K562 (cell line): ENCODE measurements around the gene MICAL2. TPM values are rescaled to one million over a fixed set of nuclear protein-coding genes. Genes with fewer than 3 reads are reported as not detected.

Source experiments
- ARID1B ChIP-seq: fragments of 450-650 bp; IDR thresholded peaks from 2 replicates; pipeline ENCODE4 v1.6.1; 2016; ENCODE audit warnings: antibody characterized with exemption, mild to moderate bottlenecking, inconsistent platforms
- BRCA1 ChIP-seq, 2 experiments: fragments of 450-650 bp in 1 of 2; sonication (generic) in 1 of 2; formaldehyde crosslinking in 1 of 2; IDR thresholded peaks; 2 replicates each; pipeline versions ENCODE4 v1.5.0 to v1.6.1; 2017 to 2020; ENCODE audit warnings: mild to moderate bottlenecking in 1 of 2, missing genetic modification reagents in 1 of 2
- CAMTA2 ChIP-seq: fragments of 250-450 bp; sonication (Bioruptor Pico); conservative IDR thresholded peaks from 2 replicates; pipeline ENCODE4 v1.5.1; 2022
- CC2D1A ChIP-seq: fragments of 450-650 bp; IDR thresholded peaks from 2 replicates; pipeline ENCODE4 v1.6.1; 2017; ENCODE audit warnings: mild to moderate bottlenecking
- CREBBP ChIP-seq: IDR thresholded peaks from one replicate; pipeline ENCODE4 v1.6.1; 2012; ENCODE audit warnings: low read depth, mild to moderate bottlenecking, control low read depth, inconsistent platforms, low read length
- FIP1L1 ChIP-seq: fragments of 200-400 bp; formaldehyde crosslinking; IDR thresholded peaks from 2 replicates; pipeline ENCODE4 v1.6.1; 2018; ENCODE audit warnings: mild to moderate bottlenecking, low read depth, low read length; ENCODE audit not compliant: poor library complexity, severe bottlenecking
- GABPB1 ChIP-seq: sonication (generic); formaldehyde crosslinking; IDR thresholded peaks from 2 replicates; pipeline ENCODE4 v1.8.0; 2022; ENCODE audit warnings: mild to moderate bottlenecking, missing genetic modification reagents
- HDAC6 ChIP-seq: IDR thresholded peaks from 2 replicates; pipeline ENCODE4 v1.6.1; 2012; ENCODE audit warnings: low read depth, mild to moderate bottlenecking, control low read depth, inconsistent platforms, low read length, moderate library complexity
- KDM1A ChIP-seq, 2 experiments: fragments of 450-650 bp; IDR thresholded peaks; 2 replicates each; pipeline ENCODE4 v1.6.1; 2016; ENCODE audit warnings: mild to moderate bottlenecking in 2 of 2
- L3MBTL2 ChIP-seq: fragments of 450-650 bp; IDR thresholded peaks from 2 replicates; pipeline ENCODE4 v1.6.1; 2016; ENCODE audit warnings: mild to moderate bottlenecking, moderate library complexity
- LCOR ChIP-seq: sonication (generic); formaldehyde crosslinking; IDR thresholded peaks from 2 replicates; pipeline ENCODE4 v1.8.0; 2022; ENCODE audit warnings: mild to moderate bottlenecking, missing genetic modification reagents
- LEF1 ChIP-seq: fragments of 450-650 bp; IDR thresholded peaks from 2 replicates; pipeline ENCODE4 v1.6.1; 2016; ENCODE audit warnings: mild to moderate bottlenecking
- MTA2 ChIP-seq: fragments of 450-650 bp; IDR thresholded peaks from 2 replicates; pipeline ENCODE4 v1.6.1; 2016; ENCODE audit warnings: low read depth
- NCOR1 ChIP-seq: fragments of 450-650 bp; IDR thresholded peaks from 2 replicates; pipeline ENCODE4 v1.6.1; 2016; ENCODE audit warnings: mild to moderate bottlenecking, moderate library complexity
- OTX1 ChIP-seq: fragments of 450-650 bp; formaldehyde crosslinking; IDR thresholded peaks from 2 replicates; pipeline ENCODE4 v1.4.0; 2022; ENCODE audit warnings: mild to moderate bottlenecking
- RNF2 ChIP-seq: sonication (generic); IDR thresholded peaks from 2 replicates; pipeline ENCODE4 v1.6.1; 2016
- SOX6 ChIP-seq: fragments of 450-650 bp; IDR thresholded peaks from 2 replicates; pipeline ENCODE4 v1.6.1; 2014; ENCODE audit warnings: mild to moderate bottlenecking
- SRF ChIP-seq, 2 experiments: fragments of 250-450, 450-650 bp in 1 of 2; sonication (Bioruptor Pico) in 1 of 2; sonication (generic) in 1 of 2; formaldehyde crosslinking; IDR thresholded peaks; 2 replicates each; pipeline versions ENCODE4 v1.5.0 to v1.5.1; 2020 to 2022; ENCODE audit warnings: mild to moderate bottlenecking in 1 of 2, missing genetic modification reagents in 1 of 2
- ZBTB33 ChIP-seq: sonication (generic); formaldehyde crosslinking; IDR thresholded peaks from 2 replicates; pipeline ENCODE4 v1.8.1; 2023; ENCODE audit warnings: mild to moderate bottlenecking, missing genetic modification reagents
- ZKSCAN8 ChIP-seq: fragments of 200-800 bp; sonication (Bioruptor generic); IDR thresholded peaks from 2 replicates; pipeline ENCODE4 v1.6.1; 2016; ENCODE audit warnings: missing genetic modification characterization, missing compliant biosample characterization
- ZNF561 ChIP-seq: fragments of 450-650 bp; formaldehyde crosslinking; conservative IDR thresholded peaks from 2 replicates; pipeline ENCODE4 v1.4.0; 2020; ENCODE audit warnings: mild to moderate bottlenecking, moderate library complexity
- ZNF57 ChIP-seq: fragments of 450-650 bp; formaldehyde crosslinking; IDR thresholded peaks from 2 replicates; pipeline ENCODE4 v1.4.0; 2020; ENCODE audit warnings: mild to moderate bottlenecking, moderate library complexity
- ZNF695 ChIP-seq: fragments of 450-650 bp; formaldehyde crosslinking; IDR thresholded peaks from 2 replicates; pipeline ENCODE4 v1.4.0; 2020; ENCODE audit warnings: mild to moderate bottlenecking, moderate library complexity
- ZNF766 ChIP-seq: fragments of 200-800 bp; sonication (Bioruptor generic); conservative IDR thresholded peaks from 2 replicates; pipeline ENCODE4 v1.6.1; 2016; ENCODE audit warnings: missing genetic modification characterization, missing compliant biosample characterization
- polyA plus RNA-seq, 8 experiments: library from polyadenylated mRNA; depleted of rRNA in 4 of 8; stranded (reverse) in 5 of 8; unstranded in 3 of 8; fragments of >200 nt; fragmentation: Nextera tagmentation in 2 of 8; fragmentation: Illumina TruSeq in 1 of 8; extraction: Ambion mirVana in 2 of 8; extraction: Trizol in 1 of 8; gene quantifications; 2 replicates each; pipeline versions ENCODE4 v1.2.1 to v1.2.3, GENCODE V29; 2011 to 2014; ENCODE audit warnings: inconsistent platforms in 1 of 8, missing spikeins in 1 of 8
- total RNA-seq, 7 experiments: library from RNA; depleted of rRNA in 6 of 7; stranded (reverse); fragments of >200 nt in 6 of 7; fragmentation: Illumina TruSeq in 2 of 7; extraction: Trizol in 2 of 7; gene quantifications; 2 replicates each; pipeline versions ENCODE4 v1.2.1 to v1.2.3, GENCODE V29; 2011 to 2021; ENCODE audit warnings: low replicate concordance in 1 of 7
- TF ChIP-seq, protein P1 (sequence below): fragments of 250-450 bp; sonication (Bioruptor Pico); IDR thresholded peaks from 2 replicates; pipeline ENCODE4 v1.5.0; 2021
- TF ChIP-seq, protein P2 (sequence below): fragments of 250-450 bp; sonication (Bioruptor Pico); IDR thresholded peaks from 2 replicates; pipeline ENCODE4 v1.5.0; 2021; ENCODE audit warnings: mild to moderate bottlenecking, borderline replicate concordance

The MICAL2 gene
- total and polyA plus RNA-seq, 9 of the 15 experiments (the other 6 are each of a cell fraction or from before 2014, with no cell fraction given): 4.7 to 64.2 (median 33.6) TPM

DNA sequence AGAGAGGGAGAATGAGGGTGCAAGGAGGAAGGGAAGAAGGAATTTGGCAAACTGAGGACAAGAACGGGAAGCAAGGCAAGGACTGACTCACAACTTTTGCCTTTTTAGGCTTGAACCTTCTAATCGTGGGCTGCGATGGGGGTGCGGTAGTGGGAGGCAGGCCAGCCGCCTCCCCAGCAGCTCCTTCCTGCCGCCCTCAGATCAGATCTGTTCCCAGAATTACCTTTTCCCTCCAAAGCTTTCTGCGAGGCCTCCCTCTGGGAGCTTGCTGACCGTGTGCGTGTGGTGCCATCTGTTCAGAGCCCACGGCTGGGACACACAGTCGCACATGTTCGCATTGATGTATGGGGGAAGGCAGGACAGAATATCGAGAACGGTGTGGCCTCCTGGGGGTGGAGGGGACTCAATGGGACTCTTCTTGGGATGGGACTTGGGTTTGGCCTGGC is 180.1 kb downstream of the MICAL2 start (continued):
- TF ChIP-seq ZNF57 (CRISPR knock-in tag) (no peak), CC2D1A (no peak), BRCA1 (IDR thresholded peaks at IDR 0.05) (no peak), BRCA1 (CRISPR knock-in tag; IDR thresholded peaks at IDR 0.05) (no peak), ARID1B (no peak), LCOR (no peak), NCOR1 (no peak), HDAC6 (no peak), CREBBP (no peak), MTA2 (no peak), CAMTA2 (CRISPR knock-in tag) (no peak), ZNF561 (CRISPR knock-in tag) (no peak), LEF1 (no peak), ZKSCAN8 (CRISPR knock-in tag) (no peak), OTX1 (no peak), FIP1L1 (no peak), ZNF695 (CRISPR knock-in tag) (no peak), KDM1A (IDR thresholded peaks at IDR 0.05) (no peak), ZBTB33 (no peak), ZNF766 (0 out of 2 replicates have a peak, but pooled peaks have one; percentile 29), GABPB1 (CRISPR knock-in tag) (no peak), SRF (CRISPR knock-in tag; IDR thresholded peaks at IDR 0.05) (peak in 1 of 2 experiments; percentile 93; a peak in 2 of 4 replicates), SOX6 (no peak), RNF2 (peak; percentile 35; the same call in 1 of the 2 replicates), L3MBTL2 (peak; percentile 46; the same call in 1 of the 2 replicates)
- TF ChIP-seq, protein P1, sequence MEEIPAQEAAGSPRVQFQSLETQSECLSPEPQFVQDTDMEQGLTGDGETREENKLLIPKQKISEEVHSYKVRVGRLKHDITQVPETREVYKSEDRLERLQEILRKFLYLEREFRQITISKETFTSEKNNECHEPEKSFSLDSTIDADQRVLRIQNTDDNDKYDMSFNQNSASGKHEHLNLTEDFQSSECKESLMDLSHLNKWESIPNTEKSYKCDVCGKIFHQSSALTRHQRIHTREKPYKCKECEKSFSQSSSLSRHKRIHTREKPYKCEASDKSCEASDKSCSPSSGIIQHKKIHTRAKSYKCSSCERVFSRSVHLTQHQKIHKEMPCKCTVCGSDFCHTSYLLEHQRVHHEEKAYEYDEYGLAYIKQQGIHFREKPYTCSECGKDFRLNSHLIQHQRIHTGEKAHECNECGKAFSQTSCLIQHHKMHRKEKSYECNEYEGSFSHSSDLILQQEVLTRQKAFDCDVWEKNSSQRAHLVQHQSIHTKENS (CRISPR knock-in tag): no peak
- TF ChIP-seq, protein P2, sequence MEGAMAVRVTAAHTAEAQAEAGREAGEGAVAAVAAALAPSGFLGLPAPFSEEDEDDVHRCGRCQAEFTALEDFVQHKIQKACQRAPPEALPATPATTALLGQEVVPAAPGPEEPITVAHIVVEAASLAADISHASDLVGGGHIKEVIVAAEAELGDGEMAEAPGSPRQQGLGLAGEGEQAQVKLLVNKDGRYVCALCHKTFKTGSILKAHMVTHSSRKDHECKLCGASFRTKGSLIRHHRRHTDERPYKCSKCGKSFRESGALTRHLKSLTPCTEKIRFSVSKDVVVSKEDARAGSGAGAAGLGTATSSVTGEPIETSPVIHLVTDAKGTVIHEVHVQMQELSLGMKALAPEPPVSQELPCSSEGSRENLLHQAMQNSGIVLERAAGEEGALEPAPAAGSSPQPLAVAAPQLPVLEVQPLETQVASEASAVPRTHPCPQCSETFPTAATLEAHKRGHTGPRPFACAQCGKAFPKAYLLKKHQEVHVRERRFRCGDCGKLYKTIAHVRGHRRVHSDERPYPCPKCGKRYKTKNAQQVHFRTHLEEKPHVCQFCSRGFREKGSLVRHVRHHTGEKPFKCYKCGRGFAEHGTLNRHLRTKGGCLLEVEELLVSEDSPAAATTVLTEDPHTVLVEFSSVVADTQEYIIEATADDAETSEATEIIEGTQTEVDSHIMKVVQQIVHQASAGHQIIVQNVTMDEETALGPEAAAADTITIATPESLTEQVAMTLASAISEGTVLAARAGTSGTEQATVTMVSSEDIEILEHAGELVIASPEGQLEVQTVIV: no peak
